ENCODE measurements around the gene TENM3.

TENM3 gene

GRCh38 chr4:182577411-182577810 is 334.2 kb downstream of the TENM3 start:
- no peak for FAIRE-seq

- FAIRE-seq, result no peak
These were observed 335.2 kb downstream of the TENM3 start for GRCh38 chr4:182578402-182578801.

GRCh38 chr4:182582245-182582644 is 339.0 kb downstream of the TENM3 start:
- peak; percentile 45 for FAIRE-seq

GRCh38 chr4:182583703-182584415 is 340.7 kb downstream of the TENM3 start:
- no peak for FAIRE-seq

- no peak for FAIRE-seq
These were observed 342.1 kb downstream of the TENM3 start for GRCh38 chr4:182585321-182585720.

- FAIRE-seq, result no peak
These were observed 345.9 kb downstream of the TENM3 start for GRCh38 chr4:182589100-182589499.

- no peak for FAIRE-seq
These were observed 350.2 kb downstream of the TENM3 start for GRCh38 chr4:182593402-182593801.

- no peak for FAIRE-seq
These were observed 350.7 kb downstream of the TENM3 start for GRCh38 chr4:182593864-182594263.

- FAIRE-seq, result no peak
These were observed 356.9 kb downstream of the TENM3 start for GRCh38 chr4:182600093-182600492.

GRCh38 chr4:182600856-182601255 is 357.7 kb downstream of the TENM3 start:
- FAIRE-seq, result no peak

- no peak for FAIRE-seq
These were observed 361.0 kb downstream of the TENM3 start for GRCh38 chr4:182604161-182604622.

GRCh38 chr4:182604953-182605352 is 361.8 kb downstream of the TENM3 start:
- no peak for FAIRE-seq

GRCh38 chr4:182608525-182608924 is 365.3 kb downstream of the TENM3 start:
- FAIRE-seq, result no peak

GRCh38 chr4:182616476-182616875 is 373.3 kb downstream of the TENM3 start:
- no peak for FAIRE-seq

GRCh38 chr4:182619660-182620059 is 376.5 kb downstream of the TENM3 start:
- no peak for FAIRE-seq

- no peak for FAIRE-seq
These were observed 377.1 kb downstream of the TENM3 start for GRCh38 chr4:182620111-182620980.

GRCh38 chr4:182624281-182624680 is 381.1 kb downstream of the TENM3 start:
- no peak for FAIRE-seq

- FAIRE-seq, result no peak
These were observed 382.0 kb downstream of the TENM3 start for GRCh38 chr4:182625193-182625592.

GRCh38 chr4:182627996-182628395 is 384.8 kb downstream of the TENM3 start:
- FAIRE-seq, result no peak

- no peak for FAIRE-seq
These were observed 385.3 kb downstream of the TENM3 start for GRCh38 chr4:182628544-182628943.

- FAIRE-seq, result no peak
These were observed 385.9 kb downstream of the TENM3 start for GRCh38 chr4:182629096-182629495.

GRCh38 chr4:182640491-182640890 is 397.3 kb downstream of the TENM3 start:
- FAIRE-seq, result no peak

GRCh38 chr4:182640932-182641331 is 397.7 kb downstream of the TENM3 start:
- FAIRE-seq, result no peak

- no peak for FAIRE-seq
These were observed 399.6 kb downstream of the TENM3 start for GRCh38 chr4:182642831-182643230.

Data from colon (tissue), 2 donors.